ENCODE results near the gene ARL3. TPM values are rescaled to one million over a fixed set of nuclear protein-coding genes. Genes with fewer than 3 reads are reported as not detected.

ARL3 gene
- total and polyA plus RNA-seq, 7 donors, result 4.6 to 12.0 (median 8.3) TPM

GRCh38 chr10:102678842-102679289, 35.3 kb downstream of the ARL3 start:
- Histone ChIP-seq H3K4me3 (no peak overlapping the region), H3K27ac (no peak overlapping the region), H3K9me3 (no peaks in the 10 kb centered on the region), H3K27me3 (no peaks in the 10 kb centered on the region), H3K4me1 (peaks cover 0 to 48% (median 38%) of the 10 kb centered on the region in 4 donors), H3K36me3 (peaks cover 0 to 23% (median 0%) of the 10 kb centered on the region in 4 donors)
- WGBS, 2 donors, result 7 to 16% methylated on average over 9 of the region's 9 CpGs
- no peak for TF ChIP-seq POLR2AphosphoS5 (IDR thresholded peaks at IDR 0.05)
- TF ChIP-seq, protein P1, sequence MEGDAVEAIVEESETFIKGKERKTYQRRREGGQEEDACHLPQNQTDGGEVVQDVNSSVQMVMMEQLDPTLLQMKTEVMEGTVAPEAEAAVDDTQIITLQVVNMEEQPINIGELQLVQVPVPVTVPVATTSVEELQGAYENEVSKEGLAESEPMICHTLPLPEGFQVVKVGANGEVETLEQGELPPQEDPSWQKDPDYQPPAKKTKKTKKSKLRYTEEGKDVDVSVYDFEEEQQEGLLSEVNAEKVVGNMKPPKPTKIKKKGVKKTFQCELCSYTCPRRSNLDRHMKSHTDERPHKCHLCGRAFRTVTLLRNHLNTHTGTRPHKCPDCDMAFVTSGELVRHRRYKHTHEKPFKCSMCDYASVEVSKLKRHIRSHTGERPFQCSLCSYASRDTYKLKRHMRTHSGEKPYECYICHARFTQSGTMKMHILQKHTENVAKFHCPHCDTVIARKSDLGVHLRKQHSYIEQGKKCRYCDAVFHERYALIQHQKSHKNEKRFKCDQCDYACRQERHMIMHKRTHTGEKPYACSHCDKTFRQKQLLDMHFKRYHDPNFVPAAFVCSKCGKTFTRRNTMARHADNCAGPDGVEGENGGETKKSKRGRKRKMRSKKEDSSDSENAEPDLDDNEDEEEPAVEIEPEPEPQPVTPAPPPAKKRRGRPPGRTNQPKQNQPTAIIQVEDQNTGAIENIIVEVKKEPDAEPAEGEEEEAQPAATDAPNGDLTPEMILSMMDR (IDR thresholded peaks at IDR 0.05), result peak in 3 of 4 experiments; percentile 30 to 53 (median 34)
- intact Hi-C loops (cut with DNase I), result no loop called here
- peak; percentile 69 for DNase-seq

GRCh38 chr10:102678068-102678400, 36.2 kb downstream of the ARL3 start:
- Histone ChIP-seq H3K27ac (no peak overlapping the region), H3K4me3 (no peak overlapping the region), H3K36me3 (peaks cover 0 to 15% (median 0%) of the 10 kb centered on the region in 4 donors), H3K27me3 (no peaks in the 10 kb centered on the region), H3K4me1 (peaks cover 0 to 55% (median 42%) of the 10 kb centered on the region in 4 donors), H3K9me3 (no peaks in the 10 kb centered on the region)
- peak; percentile 53 for DNase-seq
- TF ChIP-seq, protein P1 (IDR thresholded peaks at IDR 0.05), result no peak
- TF ChIP-seq POLR2AphosphoS5 (IDR thresholded peaks at IDR 0.05) (no peak), EP300 (IDR thresholded peaks at IDR 0.05) (no peak), POLR2A (IDR thresholded peaks at IDR 0.05) (no peak)
- intact Hi-C loops (cut with DNase I), result no loop called here
- 54 to 79% methylated on average over 9 of the region's 9 CpGs for WGBS, 2 donors

DNA sequence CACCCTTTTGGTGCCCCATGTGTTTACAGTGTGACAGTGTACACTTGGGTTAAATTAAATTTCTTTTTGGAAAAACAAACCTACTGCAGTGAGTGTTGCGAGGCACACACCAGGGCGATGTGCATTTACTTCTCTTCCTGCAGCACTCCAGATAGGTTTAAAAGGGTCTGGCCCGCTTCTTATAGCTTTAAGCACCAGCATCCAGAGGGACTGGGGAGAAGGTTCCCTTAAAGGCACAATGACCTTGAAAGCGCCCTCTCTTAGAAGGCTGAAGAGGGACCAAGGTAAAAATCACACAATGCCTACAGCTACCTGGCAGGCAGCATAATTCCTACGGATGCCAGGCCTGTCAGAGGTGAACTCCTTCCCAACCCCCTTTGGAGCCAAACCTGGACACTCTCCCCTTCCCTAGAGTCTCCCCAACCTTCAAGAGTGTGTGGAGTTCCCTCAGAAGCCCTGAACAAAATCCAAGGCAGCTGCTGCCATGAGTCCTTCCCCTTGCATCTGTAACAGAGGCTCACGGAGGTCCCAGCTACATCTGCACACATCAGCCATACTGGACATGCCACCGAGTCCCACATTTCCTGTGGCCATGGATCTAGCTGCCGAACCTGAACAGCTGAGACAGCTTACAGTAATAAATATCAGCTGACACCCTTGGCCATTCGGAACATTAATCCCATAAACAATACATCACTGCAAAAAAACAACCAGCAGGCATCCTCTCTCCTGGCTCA, 36.7 kb downstream of the ARL3 start:
- Histone ChIP-seq H3K27ac (peak overlapping the region in 2 of 4 donors; percentile 67 to 69), H3K36me3 (peaks cover 0 to 12% (median 0%) of the 10 kb centered on the region in 4 donors), H3K27me3 (no peaks in the 10 kb centered on the region), H3K4me3 (no peak overlapping the region), H3K9me3 (no peaks in the 10 kb centered on the region), H3K4me1 (peaks cover 0 to 55% (median 42%) of the 10 kb centered on the region in 4 donors)
- WGBS, 2 donors, result 78 to 82% methylated on average over 9 of the region's 9 CpGs
- TF ChIP-seq POLR2AphosphoS5 (IDR thresholded peaks at IDR 0.05), result no peak
- TF ChIP-seq POLR2A (IDR thresholded peaks at IDR 0.05), result no peak
- TF ChIP-seq EP300 (IDR thresholded peaks at IDR 0.05), result no peak
- TF ChIP-seq, protein P1 (IDR thresholded peaks at IDR 0.05), result no peak
- intact Hi-C loops (cut with DNase I), result no loop called here
- DNase-seq, result peak; percentile 30

DNA sequence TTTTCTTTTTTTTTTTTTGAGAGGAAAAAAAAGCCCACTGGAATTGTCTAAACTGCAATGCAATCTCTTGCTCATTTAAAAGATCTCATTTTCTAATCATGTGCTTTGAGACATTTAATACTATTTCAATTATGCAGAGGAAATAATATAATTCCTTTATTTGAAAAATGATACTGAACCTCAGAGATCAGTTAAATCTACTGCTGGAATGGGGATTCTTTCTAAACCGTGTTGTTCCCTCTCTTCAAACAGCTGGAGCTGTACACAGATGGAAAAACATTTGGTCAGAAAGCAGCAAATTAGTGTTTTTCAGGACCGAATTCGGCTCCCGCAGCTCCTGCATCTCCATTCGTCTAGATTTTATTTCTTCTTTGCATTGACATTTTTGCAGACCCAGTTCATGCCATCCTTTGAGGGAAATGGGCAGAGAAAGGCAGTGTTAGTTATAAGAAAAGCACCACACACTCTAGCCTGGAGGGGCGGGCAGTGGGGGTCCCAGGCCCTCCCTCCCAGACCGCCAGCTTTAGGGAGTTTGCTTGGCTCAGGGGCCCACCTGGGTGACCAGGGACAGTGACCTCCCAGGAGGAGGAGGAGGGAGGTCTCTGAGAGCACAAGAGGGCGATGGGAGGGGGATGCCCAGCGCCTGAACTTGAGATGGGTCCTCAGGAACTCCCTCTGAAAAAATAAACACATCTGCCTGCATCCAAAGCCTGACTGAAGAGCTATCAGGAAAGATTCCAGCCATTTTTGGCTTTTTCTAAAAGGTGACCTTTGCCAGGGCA, 37.5 kb downstream of the ARL3 start:
- peak overlapping the region; percentile 32 to 69 (median 58) for H3K27ac ChIP-seq
- H3K4me1 ChIP-seq, result peaks cover 0 to 55% (median 42%) of the 10 kb centered on the region in 4 donors
- TF ChIP-seq POLR2AphosphoS5 (IDR thresholded peaks at IDR 0.05), result no peak
- intact Hi-C loops (cut with DNase I), result no loop called here
- no peaks in the 10 kb centered on the region for H3K9me3 ChIP-seq
- H3K36me3 ChIP-seq, result peaks cover 0 to 4% (median 0%) of the 10 kb centered on the region in 4 donors
- WGBS, 2 donors, result 79 to 88% methylated on average over 9 of the region's 9 CpGs
- peak; percentile 60 for DNase-seq
- H3K27me3 ChIP-seq, result no peaks in the 10 kb centered on the region
- no peak overlapping the region for H3K4me3 ChIP-seq

Data from sigmoid colon (tissue), 7 donors.